C4-2B (cell line): ENCODE data around the gene FAM20B.
"Not testable (repeated sequence)": the region's sequence is repeated elsewhere in the genome, so short reads cannot be mapped to it uniquely, and the experiment has no call there.

Experiments used
- H3K27ac ChIP-seq: fragments of 450-650 bp; 2 replicates; pipeline ENCODE4 v1.5.1; 2017
- CTCF ChIP-seq: fragments of 450-650 bp; conservative IDR thresholded peaks from 2 replicates; pipeline ENCODE4 v1.5.1; 2017; ENCODE audit warnings: mild to moderate bottlenecking
- ZFX ChIP-seq: fragments of 450-650 bp; IDR thresholded peaks from 2 replicates; pipeline ENCODE4 v1.6.1; 2017

FAM20B gene

GRCh38 chr1:179036844-179037465 is 11.3 kb downstream of the FAM20B start:
- TF ChIP-seq ZFX: no peak
- no peak for TF ChIP-seq CTCF
- H3K27ac ChIP-seq: no peak overlapping the region

- no peak overlapping the region for H3K27ac ChIP-seq
Measured at GRCh38 chr1:179038528-179039281, 13.0 kb downstream of the FAM20B start.

GRCh38 chr1:179039502-179040174 is 13.9 kb downstream of the FAM20B start:
- not testable (repeated sequence) for H3K27ac ChIP-seq

More at GRCh38 chr1:179038528-179039281, 13.0 kb downstream of the FAM20B start:
- TF ChIP-seq ZFX (no peak), CTCF (no peak)

- not testable (repeated sequence) for H3K27ac ChIP-seq
Measured at GRCh38 chr1:179040175-179040551, 14.5 kb downstream of the FAM20B start.

GRCh38 chr1:179042087-179042486 is 16.4 kb downstream of the FAM20B start:
- TF ChIP-seq ZFX: no peak
- TF ChIP-seq CTCF: no peak
- H3K27ac ChIP-seq: no peak overlapping the region

GRCh38 chr1:179042700-179043099 is 17.0 kb downstream of the FAM20B start:
- no peak for TF ChIP-seq CTCF
- no peak for TF ChIP-seq ZFX
- no peak overlapping the region for H3K27ac ChIP-seq

GRCh38 chr1:179043266-179043665 is 17.6 kb downstream of the FAM20B start:
- TF ChIP-seq ZFX (no peak), CTCF (no peak)
- H3K27ac ChIP-seq: no peak overlapping the region

- TF ChIP-seq CTCF (no peak), ZFX (no peak)
- H3K27ac ChIP-seq: no peak overlapping the region
Measured at GRCh38 chr1:179043907-179044306, 18.2 kb downstream of the FAM20B start.
